ENCODE measurements around the gene KCNA2.

The KCNA2 gene

GRCh38 chr1:110601332-110601731 lies 4.8 kb downstream of the KCNA2 start:
- DNase-seq: no peak

GRCh38 chr1:110600716-110601115 lies 5.4 kb downstream of the KCNA2 start:
- no peak for DNase-seq

GRCh38 chr1:110597966-110598365 lies 8.2 kb downstream of the KCNA2 start:
- no peak for DNase-seq

GRCh38 chr1:110596312-110596711 lies 9.8 kb downstream of the KCNA2 start:
- peak; percentile 28 for DNase-seq

- DNase-seq: no peak
Measured at GRCh38 chr1:110595353-110595710, 10.8 kb downstream of the KCNA2 start.

GRCh38 chr1:110594456-110595352 lies 11.5 kb downstream of the KCNA2 start:
- DNase-seq: peak; percentile 79

- peak; percentile 45 for DNase-seq
Measured at GRCh38 chr1:110593902-110594301, 12.3 kb downstream of the KCNA2 start.

GRCh38 chr1:110591956-110592355 lies 14.2 kb downstream of the KCNA2 start:
- DNase-seq: no peak

GRCh38 chr1:110588991-110589390 lies 17.2 kb downstream of the KCNA2 start:
- DNase-seq: no peak

GRCh38 chr1:110588486-110588885 lies 17.7 kb downstream of the KCNA2 start:
- DNase-seq: no peak

- no peak for DNase-seq
Measured at GRCh38 chr1:110587906-110588305, 18.3 kb downstream of the KCNA2 start.

- no peak for DNase-seq
Measured at GRCh38 chr1:110585481-110585880, 20.7 kb downstream of the KCNA2 start.

- no peak for DNase-seq
Measured at GRCh38 chr1:110584045-110584444, 22.1 kb downstream of the KCNA2 start.

- DNase-seq: no peak
Measured at GRCh38 chr1:110583505-110583904, 22.7 kb downstream of the KCNA2 start.

- no peak for DNase-seq
Measured at GRCh38 chr1:110582378-110582777, 23.8 kb downstream of the KCNA2 start.

GRCh38 chr1:110581682-110582145 lies 24.4 kb downstream of the KCNA2 start:
- no peak for DNase-seq

- no peak for DNase-seq
Measured at GRCh38 chr1:110580244-110580643, 25.9 kb downstream of the KCNA2 start.

GRCh38 chr1:110579460-110579859 lies 26.7 kb downstream of the KCNA2 start:
- DNase-seq: no peak

- no peak for DNase-seq
Measured at GRCh38 chr1:110576441-110576840, 29.7 kb downstream of the KCNA2 start.

- no peak for DNase-seq
Measured at GRCh38 chr1:110573314-110573713, 32.8 kb downstream of the KCNA2 start.

GRCh38 chr1:110572751-110573150 lies 33.4 kb downstream of the KCNA2 start:
- DNase-seq: no peak

- no peak for DNase-seq
Measured at GRCh38 chr1:110570901-110571300, 35.3 kb downstream of the KCNA2 start.

- DNase-seq: no peak
Measured at GRCh38 chr1:110570307-110570706, 35.9 kb downstream of the KCNA2 start.

- DNase-seq: no peak
Measured at GRCh38 chr1:110566836-110567235, 39.3 kb downstream of the KCNA2 start.

- DNase-seq: no peak
Measured at GRCh38 chr1:110565565-110565964, 40.6 kb downstream of the KCNA2 start.
